MM.1S (cell line): ENCODE results near the gene VAMP2.

Experiments
- CTCF ChIP-seq: fragments of 300-600 bp; sonication (generic); IDR thresholded peaks from 2 replicates; pipeline ENCODE4 v1.5.1; 2016; ENCODE audit warnings: antibody characterized with exemption, low read length, mixed read lengths
- EZH2phosphoT487 ChIP-seq: fragments of 300-600 bp; sonication (generic); IDR thresholded peaks from 2 replicates; pipeline ENCODE4 v1.6.1; 2018; ENCODE audit warnings: antibody characterized with exemption, low read length

- TF ChIP-seq EZH2phosphoT487 (no peak), CTCF (no peak)
These were observed 26.4 kb upstream of the VAMP2 start for GRCh38 chr17:8189041-8189710.
